Gastrocnemius medialis (tissue), 4 donors: ENCODE data around the gene N4BP2L2.

Experiments used
- CTCF ChIP-seq, 5 experiments: fragments of 450-650 bp in 3 of 5; fragments of 200-600 bp in 2 of 5; sonication (generic) in 2 of 5; IDR thresholded peaks in 4 of 5; conservative IDR thresholded peaks in 1 of 5; 1 replicate in 4 of 5; 2 replicates in 1 of 5; pipeline ENCODE4 v1.5.1; 2016 to 2019; ENCODE audit warnings: antibody characterized with exemption in 5 of 5, mild to moderate bottlenecking in 3 of 5, moderate library complexity in 3 of 5
- POLR2A ChIP-seq, 2 donors: fragments of 450-650 bp; IDR thresholded peaks; one replicate each; pipeline ENCODE4 v1.6.1; 2017; ENCODE audit warnings: antibody characterized with exemption in 2 of 2, mild to moderate bottlenecking in 2 of 2, moderate library complexity in 2 of 2

DNA sequence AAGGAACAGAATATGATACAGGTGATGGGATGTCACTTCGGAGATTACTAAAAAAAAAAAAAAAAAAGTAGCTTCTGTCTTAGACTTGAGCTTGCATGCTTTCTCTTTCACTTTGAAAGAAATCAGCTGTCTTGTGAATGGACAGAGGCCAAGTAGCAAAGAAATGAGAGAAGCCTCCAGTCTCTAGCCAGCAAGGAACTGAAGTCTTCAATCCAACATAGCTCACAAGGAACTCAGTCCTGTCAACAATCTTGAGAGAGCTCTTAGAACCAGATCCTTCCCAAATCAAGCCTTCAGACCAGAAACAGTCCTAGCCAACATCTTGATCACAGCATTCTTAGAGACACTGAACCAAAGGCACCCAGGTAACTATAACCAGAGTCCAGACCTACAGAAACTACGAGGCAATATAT lies 7.7 kb downstream of the N4BP2L2 start:
- no peak for TF ChIP-seq CTCF (IDR thresholded peaks at IDR 0.05 in 4 of 5, conservative IDR thresholded peaks at IDR 0.05 in 1 of 5)
- no peak for TF ChIP-seq POLR2A (IDR thresholded peaks at IDR 0.05)
